NOMO-1 (cell line): Measurements from ENCODE around the gene ZYG11A.
A peak's percentile ranks its signal among the peaks of the same experiment; 100 is the strongest.

Experiments used
- DNase-seq, 2 experiments: peaks; one replicate each; lab custom pipeline; 2025; ENCODE audit not compliant: unreplicated experiment in 2 of 2; lab: John Stamatoyannopoulos, UW

ZYG11A gene

DNA sequence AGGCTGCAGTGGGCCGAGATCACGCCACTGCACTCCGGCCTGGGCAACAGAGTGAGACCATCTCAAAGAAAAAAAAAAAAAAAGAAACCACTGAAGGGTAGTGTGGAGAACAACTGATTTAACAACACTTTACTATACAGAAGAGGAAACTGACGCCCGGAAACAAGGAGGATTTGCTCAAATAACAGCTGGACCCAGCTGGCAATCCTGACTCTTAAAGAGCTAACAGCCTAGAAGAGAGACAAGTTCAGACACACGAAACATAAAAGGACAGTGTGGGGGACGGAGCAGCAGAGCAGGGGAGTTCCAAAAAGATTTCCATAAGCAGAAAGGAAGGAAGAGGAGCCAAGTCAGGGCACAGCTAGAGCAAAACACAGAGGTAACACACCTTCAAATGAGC lies 74.6 kb downstream of the ZYG11A start:
- DNase-seq = no peak

DNA sequence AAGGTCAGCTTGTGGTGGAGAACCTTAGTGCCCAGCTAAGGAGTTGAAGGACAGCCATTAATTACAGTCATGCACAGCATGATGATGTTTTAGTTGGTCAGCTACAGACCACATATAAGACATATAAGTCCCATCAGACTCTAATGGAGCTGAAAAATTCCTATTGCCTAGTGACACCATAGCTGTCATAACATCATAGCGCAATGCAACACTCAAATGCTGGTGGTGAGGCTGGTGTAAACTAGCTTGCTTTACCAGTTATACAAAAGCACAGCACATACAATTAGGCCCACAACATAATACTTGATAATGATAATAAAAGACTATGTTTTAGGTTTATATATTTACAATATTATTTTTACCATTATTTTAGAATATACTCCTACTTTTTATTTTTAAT lies 75.0 kb downstream of the ZYG11A start:
- DNase-seq = no peak

DNA sequence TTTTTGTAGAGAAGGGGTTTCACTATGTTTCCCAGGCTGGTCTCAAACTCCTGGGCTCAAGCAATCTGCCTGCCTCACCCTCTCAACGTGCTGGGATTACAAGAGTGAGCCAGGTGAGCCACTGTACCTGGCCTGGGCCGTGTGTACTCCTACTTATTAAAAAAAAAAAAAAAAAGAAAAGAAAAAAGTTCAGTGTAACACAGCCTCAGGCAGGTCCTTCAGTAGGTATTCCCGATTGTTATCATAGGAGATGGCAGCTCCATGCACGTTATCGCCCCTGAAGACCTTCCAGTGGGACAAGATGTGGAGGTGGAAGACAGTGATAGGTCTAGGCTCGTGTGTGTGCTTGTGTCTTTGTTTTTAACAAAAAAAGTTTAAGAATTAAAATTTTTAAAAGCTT lies 75.6 kb downstream of the ZYG11A start:
- DNase-seq = no peak

GRCh38 chr1:52919051-52919722 lies 76.6 kb downstream of the ZYG11A start:
- DNase-seq = no peak

GRCh38 chr1:52919723-52920483 lies 77.3 kb downstream of the ZYG11A start:
- no peak for DNase-seq

- DNase-seq = no peak
Observed at GRCh38 chr1:52920791-52921291, 78.3 kb downstream of the ZYG11A start.

GRCh38 chr1:52925571-52926005 lies 83.0 kb downstream of the ZYG11A start:
- no peak for DNase-seq

GRCh38 chr1:52926864-52927211 lies 84.3 kb downstream of the ZYG11A start:
- DNase-seq = no peak

GRCh38 chr1:52927212-52928014 lies 84.9 kb downstream of the ZYG11A start, which contains the start of gene SCP2:
TSS of gene SCP2 (plus strand) at chr1:52927276. CDS start at chr1:52927397, 121 bp downstream.
- peak; percentile 37 to 53 for DNase-seq

- no peak for DNase-seq
Observed at GRCh38 chr1:52928015-52928404, 85.5 kb downstream of the ZYG11A start.

DNA sequence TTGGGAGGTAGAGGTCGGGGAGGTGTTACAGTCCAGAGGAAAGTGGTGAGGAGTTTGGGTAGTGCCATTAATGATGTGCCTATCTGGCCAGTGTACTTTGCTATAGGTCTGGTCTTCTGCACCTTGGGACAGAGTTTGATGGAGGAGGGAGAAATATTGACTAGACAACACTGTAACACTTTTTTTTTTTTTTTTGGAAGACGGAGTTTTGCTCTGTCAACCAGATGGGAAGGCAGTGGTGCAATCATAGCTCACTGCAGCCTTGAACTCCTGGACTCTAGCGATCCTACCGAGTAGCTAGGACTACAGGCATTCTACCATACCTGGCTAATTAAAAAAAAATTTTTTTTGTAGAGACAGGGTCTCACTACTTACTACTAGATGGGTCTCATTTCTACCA lies 86.5 kb downstream of the ZYG11A start:
- no peak for DNase-seq

GRCh38 chr1:52937433-52938182 lies 95.0 kb downstream of the ZYG11A start:
- no peak for DNase-seq

DNA sequence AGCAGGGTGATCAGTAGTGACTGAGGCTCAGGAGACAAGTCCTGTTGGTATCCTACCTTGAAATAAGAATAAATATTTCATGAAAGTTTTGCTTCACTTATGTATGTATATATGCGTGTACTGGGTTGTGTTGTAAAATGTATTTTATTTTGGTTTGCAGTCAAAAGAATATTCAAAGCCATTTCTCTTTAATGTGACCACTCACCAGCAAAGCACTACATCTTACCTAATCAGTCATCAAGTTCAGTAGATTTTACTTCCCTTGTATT lies 95.6 kb downstream of the ZYG11A start:
- DNase-seq = no peak

- no peak for DNase-seq
Observed at GRCh38 chr1:52943876-52944416, 101.4 kb downstream of the ZYG11A start.

- no peak for DNase-seq
Observed at GRCh38 chr1:52944566-52944965, 102.0 kb downstream of the ZYG11A start.
